Measurements from ENCODE around the gene ZNF573.
A peak's percentile ranks its signal among the peaks of the same experiment; 100 is the strongest.
"Not testable (repeated sequence)": the region's sequence is repeated elsewhere in the genome, so short reads cannot be mapped to it uniquely, and the experiment has no call there.

Gene ZNF573

DNA sequence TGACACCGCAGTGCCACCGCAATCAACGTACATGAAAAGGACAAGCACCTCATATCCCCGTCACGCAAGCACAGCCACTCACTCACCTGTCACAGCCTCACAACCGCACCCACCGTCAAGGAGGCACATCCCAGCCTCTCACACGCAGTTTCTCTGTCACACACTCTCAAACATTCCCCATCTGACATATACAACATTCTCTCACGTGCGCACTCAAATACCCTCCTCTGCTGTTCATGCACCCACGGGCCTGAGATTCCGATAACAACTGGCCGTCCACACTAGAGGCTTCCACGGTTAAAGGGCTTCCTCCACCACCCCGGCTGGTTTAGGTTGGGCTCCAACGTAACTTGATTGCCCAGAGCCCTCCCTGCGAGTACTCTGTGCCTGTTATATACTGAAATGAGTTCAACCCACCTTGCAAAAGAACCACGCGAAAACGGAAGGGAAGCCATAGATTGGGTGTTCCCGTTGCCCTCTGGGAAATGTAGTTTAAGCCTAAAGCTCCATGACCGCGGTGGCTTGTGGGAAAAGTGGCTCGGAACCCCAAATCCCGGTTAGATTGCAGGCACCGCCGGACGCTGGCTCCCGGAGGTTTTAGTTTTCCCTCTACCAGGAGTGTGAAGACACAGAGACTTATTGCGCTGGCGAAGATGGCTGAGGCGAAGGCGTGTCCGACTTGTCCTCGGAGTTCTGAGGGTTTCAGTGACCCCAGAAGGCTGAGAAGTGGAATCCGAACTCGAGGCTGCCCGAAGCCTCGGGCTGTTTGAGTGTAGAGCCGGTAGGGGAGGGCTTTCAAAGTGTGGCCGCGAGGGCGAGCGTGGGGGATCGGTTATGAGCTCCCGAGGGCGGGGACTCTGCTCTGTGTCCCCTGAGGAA, at the start of gene ZNF573:
TSS of gene ZNF573 (minus strand) at position 460 of the 879 bp plus-strand sequence. CDS start 5,857 bp downstream, outside the sequence.
- peak; percentile 50 to 71 (median 55) for DNase-seq

DNA sequence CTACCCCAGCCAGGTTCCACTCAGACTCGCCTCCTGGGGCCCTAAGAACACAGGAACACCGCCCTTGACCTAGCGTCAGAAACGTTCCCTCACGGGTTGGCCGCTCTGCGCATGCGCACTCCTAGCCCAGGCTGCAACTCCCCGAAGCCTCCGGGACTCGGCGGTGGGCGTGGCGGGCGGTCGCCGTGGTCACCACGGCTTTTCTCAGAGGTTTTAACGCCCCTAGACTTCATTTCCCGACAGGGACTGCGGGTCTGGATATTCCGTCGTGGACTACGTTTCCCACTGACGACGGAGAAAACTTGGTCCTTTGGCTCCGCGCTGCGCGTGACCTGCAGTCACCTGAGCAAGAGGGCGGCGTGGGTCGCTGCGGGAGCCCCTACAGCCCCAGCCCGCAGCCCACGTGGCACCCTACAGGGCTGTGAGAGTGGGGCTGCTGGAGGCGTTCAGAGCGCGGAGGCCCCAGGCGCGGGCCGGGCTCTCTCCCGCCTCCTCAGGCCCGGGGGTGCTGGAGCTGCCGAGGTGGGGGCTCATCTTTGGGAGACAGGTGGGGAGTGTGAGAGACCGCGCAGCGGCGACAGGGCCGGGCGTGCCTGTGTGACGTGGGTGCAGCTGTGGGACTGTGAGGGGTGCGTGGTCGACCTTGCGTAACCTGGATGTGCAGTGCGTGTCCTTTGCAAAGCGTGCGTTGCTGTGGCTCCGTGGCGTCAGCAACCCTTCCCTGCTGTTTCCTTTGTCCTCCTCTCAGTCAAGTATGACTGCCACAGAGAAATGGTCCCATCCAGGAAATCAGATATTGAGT, 38.0 kb upstream of the ZNF573 start:
- DNase-seq = no peak

DNA sequence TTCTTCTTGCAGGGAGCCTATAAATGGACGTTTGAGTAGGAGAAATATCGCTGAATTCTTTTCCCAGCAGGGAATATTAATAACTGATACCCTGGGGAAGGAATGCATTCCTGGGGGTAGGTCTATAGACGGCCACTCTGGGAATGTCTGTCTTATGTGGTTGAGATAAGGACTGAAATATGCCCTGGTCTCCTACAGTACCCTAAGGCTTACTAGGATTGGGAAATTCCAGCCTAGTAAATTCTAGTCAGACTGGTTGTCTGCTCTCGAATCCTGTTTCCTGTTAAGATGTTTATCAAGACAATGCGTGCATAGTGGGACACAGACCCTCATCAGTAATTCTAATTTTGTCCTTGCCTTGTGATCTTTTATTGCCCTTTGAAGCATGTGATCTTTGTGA, 36.2 kb upstream of the ZNF573 start:
- DNase-seq = not testable (repeated sequence)

DNA sequence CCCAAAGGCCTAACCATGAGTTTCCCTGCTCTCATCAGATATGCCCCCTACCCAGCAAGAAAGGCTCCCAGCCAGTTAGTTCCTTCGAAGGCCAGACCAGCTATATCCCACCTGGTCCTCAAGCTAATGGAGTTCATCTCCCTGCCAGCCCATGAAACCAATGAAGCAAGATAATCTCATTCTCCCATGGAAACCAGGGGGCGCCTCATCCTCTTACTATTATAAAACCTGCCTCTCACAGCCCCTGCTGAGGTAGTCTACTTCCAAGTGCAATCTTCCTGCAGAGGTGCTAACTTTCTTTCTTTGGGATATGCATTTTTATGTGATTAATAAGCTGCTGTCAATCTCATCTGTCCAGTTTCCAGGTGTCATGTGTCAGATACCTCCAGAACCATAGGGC, 34.0 kb upstream of the ZNF573 start:
- no peak for DNase-seq

DNA sequence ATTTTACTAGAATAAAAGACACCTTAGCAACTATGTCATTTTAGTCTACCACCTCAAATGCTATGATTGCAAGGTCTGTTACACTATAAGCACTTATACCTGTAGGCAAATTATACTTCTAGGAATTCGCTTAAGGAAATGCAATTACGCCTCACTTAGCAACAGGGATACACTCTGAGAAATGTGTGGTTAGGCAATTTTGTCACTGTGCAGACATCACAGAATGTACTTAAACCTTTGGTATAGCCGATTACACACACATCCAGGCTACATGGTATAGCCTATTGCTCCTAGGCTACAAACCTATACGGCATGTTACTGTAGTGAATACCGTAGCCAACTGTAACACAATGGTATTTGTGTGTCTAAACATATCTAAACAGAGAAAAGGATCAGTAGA, 30.0 kb upstream of the ZNF573 start:
- no peak for DNase-seq

DNA sequence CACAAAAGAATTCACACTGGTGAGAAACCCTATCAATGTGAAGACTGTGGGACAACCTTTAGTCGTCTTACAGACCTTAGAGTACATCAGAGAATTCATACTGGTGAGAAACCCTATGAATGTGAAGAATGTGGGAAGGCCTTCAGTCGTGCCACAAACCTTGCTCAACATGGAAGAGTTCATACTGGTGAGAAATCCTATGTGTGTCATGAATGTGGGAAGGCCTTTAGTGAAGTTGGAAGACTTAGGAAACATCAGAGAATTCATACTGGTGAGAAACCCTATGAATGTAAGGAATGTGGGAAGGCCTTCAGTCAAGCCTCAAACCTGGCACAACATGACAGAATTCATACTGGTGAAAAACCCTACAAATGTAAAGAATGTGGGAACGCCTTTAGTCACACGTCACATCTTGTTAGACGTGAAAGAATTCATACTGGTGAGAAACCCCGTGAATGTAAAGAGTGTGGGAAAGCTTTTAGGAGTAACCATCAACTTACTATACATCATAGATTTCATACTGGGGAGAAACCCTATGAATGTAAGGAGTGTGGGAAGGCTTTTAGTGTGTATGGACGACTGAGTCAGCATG, 24.0 kb upstream of the ZNF573 start:
- DNase-seq = no peak

DNA sequence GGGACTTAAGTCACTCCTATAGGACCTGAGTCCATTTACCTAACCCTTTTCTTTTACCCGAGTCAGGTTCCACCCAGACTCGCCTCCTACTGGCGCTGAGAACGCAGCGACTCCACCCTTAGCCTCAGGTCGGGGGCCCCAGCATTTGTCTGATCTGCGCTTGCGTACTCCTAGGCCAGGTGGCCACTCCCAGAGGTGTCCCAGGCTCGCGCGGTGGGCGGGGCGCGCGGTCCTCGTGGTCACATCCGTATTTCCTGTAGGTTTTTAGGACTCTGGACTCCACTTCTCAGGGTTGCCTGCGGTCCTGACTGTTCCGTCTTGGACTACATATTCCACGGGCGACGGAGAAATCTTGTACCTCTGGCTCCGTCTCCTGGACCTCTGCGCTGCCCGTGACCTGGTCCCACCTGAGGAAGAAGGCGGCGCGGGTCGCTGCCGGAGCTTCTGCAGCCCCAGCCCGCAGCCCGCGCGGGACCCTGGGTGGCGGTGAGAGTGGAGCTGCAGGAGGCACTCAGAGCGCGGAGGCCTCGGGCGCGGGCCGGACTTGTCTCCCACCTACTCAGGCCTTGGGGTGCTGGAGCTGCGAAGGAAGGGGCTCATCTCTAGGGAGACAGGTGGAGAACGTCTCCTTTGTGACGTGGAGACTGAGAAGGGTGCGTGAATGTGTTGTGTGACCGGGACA, 11.0 kb upstream of the ZNF573 start:
- DNase-seq = no peak

DNA sequence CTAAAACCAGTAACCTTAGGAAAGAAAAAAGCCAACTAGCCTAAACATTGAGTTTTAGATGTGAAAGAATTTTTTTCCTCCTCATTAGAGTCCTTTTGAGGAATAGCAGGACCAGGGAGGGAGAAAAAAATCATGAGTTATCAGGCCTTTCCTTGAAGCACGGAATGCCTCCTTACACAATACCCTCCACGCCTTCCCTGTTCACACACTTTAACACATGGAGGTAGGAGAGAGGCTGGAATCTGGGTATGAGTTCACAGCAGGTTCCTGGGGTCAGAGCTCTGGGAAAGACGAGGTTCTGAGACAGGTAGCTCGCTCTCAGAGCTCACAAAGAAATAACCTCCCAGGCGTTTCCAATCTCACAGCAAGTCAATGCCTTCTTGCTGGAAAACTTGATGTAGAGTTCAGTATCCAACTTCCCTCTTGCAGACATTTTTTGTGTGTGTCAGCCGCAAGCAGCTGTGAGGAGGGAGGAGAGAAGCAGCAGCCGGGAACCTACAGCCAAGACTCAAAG, 716 bp downstream of the ZNF573 start:
- DNase-seq = no peak

DNA sequence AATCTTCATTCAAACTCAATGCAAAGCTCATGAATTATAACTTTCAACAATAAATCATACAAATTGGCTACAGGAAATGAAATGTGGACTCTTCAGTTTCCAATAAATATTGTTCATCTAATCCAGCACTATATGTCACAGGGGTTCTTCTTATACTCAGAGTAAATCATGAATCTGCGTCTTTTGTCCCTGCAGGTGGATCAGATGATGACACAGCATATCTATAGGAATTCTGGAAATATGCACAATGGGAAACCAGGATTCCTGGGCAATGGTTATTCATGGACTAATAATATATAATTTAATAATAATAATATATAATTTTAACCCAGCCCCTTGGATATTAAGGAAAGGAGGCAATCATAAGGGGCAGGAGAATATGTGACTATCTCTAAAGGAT, 8.4 kb downstream of the ZNF573 start:
- no peak for DNase-seq

DNA sequence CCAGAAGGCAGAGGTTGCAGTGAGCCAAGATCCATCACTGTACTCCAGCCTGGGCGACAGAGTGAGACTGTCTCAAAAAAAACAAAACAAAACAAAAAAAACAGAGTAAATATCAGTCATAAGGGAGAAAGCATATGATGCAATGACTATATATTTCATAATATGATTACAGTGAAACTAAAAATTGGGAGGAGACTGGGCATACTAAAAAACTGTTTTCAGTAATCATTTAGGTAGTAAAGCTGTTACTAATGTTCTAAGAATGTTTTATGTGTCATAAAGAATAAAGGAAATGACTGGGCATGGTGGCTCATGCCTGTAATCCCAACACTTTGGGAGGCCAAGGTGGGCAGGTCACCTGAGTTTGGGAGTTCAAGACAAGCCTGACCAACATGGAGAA, 15.9 kb downstream of the ZNF573 start:
- no peak for DNase-seq

DNA sequence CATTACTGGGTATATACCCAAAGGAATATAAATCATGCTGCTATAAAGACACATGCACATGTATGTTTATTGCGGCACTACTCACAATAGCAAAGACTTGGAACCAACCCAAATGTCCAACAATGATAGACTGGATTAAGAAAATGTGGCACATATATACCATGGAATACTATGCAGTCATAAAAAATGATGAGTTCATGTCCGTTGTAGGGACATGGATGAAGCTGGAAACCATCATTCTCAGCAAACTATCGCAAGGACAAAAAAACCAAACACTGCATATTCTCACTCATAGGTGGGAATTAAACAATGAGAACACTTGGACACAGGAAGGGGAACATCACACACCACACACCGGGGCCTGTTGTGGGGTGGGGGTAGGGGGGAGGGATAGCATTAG, 21.7 kb downstream of the ZNF573 start:
- not testable (repeated sequence) for DNase-seq

DNA sequence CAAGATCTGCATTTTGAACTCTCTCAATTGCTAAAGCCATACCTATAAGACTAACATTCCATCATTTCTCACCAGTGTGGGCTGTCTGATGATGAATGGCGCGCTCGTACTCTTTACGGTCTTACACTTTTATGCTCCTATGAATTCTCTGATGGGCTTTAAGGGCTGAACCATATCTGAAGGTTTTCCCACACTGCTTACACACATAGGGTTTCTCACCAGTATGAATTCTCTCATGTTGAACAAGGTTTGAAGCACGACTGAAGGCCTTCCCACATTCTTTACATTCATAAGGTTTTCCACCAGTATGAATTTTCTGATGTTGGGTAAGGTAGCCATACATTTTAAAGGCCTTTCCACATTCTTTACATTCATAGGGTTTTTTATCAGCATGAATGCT, 41.0 kb downstream of the ZNF573 start:
- no peak for DNase-seq

DNA sequence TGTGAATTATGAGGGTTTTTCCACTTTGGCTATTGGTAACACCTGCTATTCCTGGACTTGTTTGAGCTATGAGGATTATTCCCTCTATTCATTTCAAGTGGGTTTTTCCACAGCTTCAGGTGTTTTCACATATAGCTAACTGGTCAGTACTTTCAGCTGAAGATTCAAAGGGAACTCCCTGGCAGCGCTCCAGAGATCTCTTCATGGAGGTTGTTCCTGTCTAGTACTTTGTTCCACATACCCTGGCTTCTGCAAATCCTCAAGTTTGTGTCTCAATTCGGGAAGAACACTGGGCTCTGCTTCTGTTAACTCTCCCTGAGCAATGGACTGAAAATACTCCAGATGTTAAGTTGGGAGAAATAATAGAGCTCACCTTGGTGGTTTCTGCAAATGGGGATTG, 54.2 kb downstream of the ZNF573 start:
- no peak for DNase-seq

DNA sequence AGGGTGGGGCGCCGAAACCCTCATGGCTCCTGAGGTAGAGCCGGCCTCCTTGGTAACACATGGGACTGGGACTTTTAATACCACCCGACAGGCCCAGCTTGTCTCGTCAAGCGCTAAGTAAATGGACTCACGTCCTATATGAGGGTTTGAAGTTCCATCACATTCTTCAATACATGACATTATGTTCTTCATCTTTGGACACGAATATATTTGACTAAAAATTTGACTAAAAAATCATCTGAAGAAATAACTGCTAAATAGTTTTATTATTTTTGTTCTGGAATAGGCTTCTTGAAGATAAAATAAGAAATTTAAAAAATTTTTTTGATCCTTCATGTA, 59.5 kb downstream of the ZNF573 start:
- no peak for DNase-seq

DNA sequence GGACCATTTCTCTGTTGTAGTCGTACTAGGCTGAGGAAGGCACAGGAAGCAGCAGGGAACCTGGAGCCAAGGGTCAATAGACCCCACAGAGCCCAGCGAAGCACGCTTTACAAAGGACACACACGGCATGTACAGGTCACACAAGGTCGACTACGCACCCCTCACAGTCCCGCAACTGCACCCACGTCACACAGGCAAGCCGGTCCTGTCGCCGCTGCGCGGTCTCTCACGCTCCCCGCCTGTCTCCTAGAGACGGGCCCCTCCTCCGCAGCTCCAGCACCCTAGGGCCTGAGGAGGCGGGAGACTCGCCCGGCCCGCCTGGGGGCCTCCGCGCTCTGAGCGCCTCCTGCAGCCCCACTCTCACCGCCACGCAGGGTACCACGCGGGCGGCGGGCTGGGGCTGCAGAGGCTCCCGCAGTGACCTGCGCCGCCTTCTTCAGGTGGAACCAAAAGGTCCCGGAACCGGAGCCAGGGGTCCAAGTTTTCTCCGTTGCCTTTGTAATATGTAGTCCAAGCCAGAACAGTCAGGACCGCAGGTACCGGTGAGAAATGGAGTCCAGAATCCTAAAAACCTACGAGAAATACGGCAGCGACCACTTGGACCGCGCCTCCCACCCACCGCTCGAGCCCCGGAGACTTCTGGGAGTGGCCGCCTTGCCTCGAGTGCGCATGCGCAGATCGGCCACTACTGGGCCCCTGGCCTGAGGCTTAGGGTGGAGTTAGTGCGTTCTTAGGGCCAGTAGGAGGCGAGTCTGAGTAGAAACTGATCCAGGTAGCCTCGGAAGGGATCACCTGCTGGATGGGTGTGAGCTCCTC, 60.1 kb downstream of the ZNF573 start, which contains the start of gene ZNF607:
TSS of gene ZNF607 (minus strand) at position 651 of the 816 bp plus-strand sequence. CDS start 8,143 bp downstream, outside the sequence.
- DNase-seq = peak; percentile 40 to 58 (median 54)

DNA sequence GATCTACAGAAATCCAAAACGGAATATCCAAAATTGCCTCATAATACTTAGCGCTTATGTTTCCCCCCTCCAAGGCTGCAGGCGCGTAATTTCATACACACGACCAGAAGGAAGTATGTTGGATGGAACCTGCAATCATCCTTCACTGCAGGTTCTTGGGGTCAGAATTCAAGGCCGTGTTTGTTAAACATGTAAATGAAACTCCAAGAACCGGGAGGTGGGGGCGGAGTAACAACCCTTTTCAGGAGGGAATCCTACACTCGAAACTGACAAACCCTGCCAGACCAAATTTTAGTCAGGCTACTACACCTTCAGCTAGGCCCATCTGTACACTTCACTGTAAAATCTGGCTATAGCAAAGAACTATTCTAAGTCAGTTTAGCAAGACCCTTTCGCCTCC, 61.1 kb downstream of the ZNF573 start:
- no peak for DNase-seq

DNA sequence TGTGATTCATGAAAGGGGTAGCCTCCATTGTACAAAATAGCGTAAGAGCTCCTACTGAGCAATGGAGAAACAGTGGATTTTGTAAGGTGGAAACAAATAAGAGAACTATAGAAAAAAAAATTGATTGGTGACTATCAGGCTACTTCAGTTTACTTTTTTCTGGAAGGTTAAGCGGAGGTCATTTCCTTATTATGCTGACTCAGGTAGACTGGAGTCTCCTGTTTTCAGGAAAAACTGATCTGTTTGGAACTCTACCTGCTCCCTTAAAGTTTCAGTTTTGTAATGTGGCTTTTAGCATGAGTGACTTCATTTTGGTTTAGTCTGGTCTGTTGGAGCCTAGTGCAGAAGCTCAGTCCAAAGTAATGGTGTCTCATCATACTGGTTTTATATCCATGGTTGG, 63.2 kb downstream of the ZNF573 start:
- no peak for DNase-seq

DNA sequence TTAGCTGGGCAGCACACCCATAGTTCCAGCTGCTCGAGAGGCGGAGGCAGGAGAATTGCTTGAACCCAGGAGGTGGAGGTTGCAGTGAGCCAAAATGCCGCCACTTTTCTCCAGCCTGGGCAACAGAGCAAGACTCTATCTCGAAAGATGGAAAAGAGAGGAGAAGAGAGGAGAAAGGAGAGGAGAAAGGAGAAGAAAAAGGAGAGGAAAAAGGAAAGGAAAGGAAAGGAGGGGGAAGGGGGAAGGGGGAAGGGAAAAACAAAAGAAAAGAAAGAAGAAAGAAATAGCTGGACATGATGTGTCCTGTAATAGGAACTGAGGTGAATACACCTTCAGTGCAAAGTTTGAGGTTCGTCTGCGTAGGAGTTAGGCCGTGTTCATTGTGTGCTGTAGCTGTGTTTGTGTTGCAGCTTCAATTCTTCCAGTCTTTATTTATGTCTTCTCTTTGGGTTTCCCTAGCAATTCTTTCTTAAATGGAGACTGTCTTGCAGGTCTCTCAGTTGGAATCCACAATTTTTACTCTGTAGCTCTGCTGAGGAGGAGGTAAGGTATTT, 73.3 kb downstream of the ZNF573 start:
- no peak for DNase-seq

DNA sequence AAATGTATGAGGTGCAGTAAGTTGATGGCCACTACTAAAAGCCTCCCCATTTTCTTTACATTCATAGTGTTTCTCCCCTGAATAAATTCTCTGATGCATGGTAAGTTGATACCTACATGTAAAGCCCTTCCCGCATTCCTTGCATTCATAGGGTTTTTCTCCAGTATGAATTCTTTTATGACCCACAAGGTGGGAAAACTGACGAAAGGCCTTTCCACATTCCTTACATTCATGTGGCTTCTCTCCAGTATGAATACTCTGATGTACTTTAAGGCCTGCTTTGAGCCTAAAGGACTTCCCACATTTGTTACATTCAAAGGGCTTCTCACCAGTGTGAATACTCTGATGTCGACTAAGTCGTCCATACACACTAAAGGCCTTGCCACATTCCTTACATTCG, 80.3 kb downstream of the ZNF573 start:
- DNase-seq = no peak

DNA sequence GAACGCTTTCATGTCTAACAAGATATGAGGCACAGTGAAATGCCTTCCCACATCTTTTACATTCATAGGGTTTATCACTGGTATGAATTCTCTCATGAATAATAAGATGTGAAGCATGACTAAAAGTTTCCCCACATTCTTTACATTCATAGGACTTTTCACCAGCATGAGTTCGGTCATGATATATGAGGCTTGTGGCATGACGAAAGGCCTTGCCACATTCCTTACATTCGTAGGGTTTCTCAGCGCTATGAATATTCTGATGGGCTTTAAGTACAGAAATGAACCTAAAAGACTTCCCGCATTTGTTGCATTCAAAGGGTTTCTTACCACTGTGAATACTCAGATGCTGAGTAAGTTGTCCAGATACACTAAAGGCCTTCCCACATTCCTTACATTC, 81.2 kb downstream of the ZNF573 start:
- no peak for DNase-seq

DNA sequence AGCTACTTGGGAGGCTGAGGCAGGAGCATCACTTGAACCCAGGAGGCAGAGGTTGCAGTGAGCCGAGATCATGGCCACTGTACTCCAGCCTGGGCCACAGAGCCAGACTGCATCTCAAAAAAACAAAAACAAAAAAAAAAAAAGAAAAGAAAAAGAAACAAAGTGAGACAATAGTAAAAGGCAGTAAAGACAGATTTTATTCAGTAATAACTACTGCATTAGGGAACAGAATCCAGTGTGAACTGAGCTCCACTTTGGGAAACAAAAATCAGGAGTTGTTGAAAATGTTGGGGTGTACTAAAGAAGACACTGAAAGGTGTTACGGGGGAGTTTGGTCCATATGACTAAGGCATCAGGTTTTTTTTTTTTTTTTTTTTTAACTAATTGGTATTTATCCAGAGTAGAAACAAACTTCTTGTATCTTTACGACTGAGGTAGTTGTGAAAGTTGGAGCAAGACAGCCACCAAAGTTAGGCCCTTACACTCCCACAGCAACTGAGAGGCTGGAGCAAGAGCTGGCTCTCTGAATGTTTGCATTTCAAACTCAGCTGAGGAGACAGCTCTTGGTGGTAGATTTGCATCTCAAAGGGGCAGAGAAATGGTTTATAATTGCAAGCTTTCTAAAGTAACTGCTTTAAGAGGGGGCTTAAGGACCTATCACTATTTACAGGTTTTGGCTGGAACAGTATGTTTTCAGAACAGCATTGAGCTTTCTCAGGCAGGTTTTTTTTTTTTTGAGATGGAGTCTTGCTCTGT, 84.1 kb downstream of the ZNF573 start:
- DNase-seq = no peak

Data from activated naive CD4-positive, alpha-beta T cell (primary cell).